Measurements from ENCODE around the gene ALDH1A1.

ALDH1A1 gene

DNA sequence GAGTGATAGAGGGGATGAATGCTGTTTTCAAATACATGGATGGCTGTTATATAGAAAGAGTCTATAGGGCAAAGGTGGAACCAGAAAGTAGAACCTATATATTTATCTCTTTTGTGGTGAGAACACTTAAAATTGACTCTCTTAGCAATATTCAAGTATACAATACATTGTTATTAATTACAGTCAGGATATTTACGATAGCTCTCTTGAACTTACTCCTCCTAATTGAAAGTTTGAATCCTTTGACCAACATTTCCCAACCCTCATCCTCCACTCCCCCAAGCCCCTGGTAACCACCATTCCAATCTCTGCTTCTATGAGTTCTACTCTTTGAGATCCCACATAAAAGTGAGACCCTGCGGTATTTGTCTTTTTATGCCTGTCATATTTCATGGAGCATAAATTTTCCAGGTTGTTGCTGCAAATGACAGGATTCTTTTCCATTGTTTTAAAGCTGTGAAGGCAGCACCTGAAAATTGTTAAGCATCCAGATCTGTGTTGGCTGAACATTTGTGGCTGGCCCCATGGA is 41.5 kb downstream of the ALDH1A1 start:
- Histone ChIP-seq H3K9me3 (ENCODE audit: insufficient read depth, low read depth, low read length) (no peaks in the 10 kb centered on the region), H3K4me1 (ENCODE audit: insufficient read depth, low read length) (no peaks in the 10 kb centered on the region), H3K4me3 (ENCODE audit: low read length) (no peak overlapping the region), H3K36me3 (ENCODE audit: insufficient read depth, low read depth, low read length) (no peaks in the 10 kb centered on the region), H3K27me3 (ENCODE audit: insufficient read depth, low read length) (no peaks in the 10 kb centered on the region), H3K9ac (ENCODE audit: low read depth, low read length) (no peak overlapping the region), H3K27ac (ENCODE audit: low read length) (no peak overlapping the region)

GRCh38 chr9:72909428-72909827 is 43.4 kb downstream of the ALDH1A1 start:
- H3K9ac ChIP-seq (ENCODE audit: low read depth, low read length): no peak overlapping the region
- H3K36me3 ChIP-seq (ENCODE audit: insufficient read depth, low read depth, low read length): no peaks in the 10 kb centered on the region
- H3K4me3 ChIP-seq (ENCODE audit: low read length): no peak overlapping the region
- H3K9me3 ChIP-seq (ENCODE audit: insufficient read depth, low read depth, low read length): no peaks in the 10 kb centered on the region
- H3K27me3 ChIP-seq (ENCODE audit: insufficient read depth, low read length): no peaks in the 10 kb centered on the region
- H3K27ac ChIP-seq (ENCODE audit: low read length): no peak overlapping the region
- H3K4me1 ChIP-seq (ENCODE audit: insufficient read depth, low read length): no peaks in the 10 kb centered on the region

- Histone ChIP-seq H3K9ac (ENCODE audit: low read depth, low read length) (no peak overlapping the region), H3K4me1 (ENCODE audit: insufficient read depth, low read length) (no peaks in the 10 kb centered on the region)
These were observed 45.4 kb downstream of the ALDH1A1 start for GRCh38 chr9:72907421-72907820.

GRCh38 chr9:72906810-72907209 is 46.0 kb downstream of the ALDH1A1 start:
- H3K4me1 ChIP-seq (ENCODE audit: insufficient read depth, low read length): no peaks in the 10 kb centered on the region
- no peak overlapping the region for H3K27ac ChIP-seq (ENCODE audit: low read length)
- no peak overlapping the region for H3K4me3 ChIP-seq (ENCODE audit: low read length)
- H3K27me3 ChIP-seq (ENCODE audit: insufficient read depth, low read length): no peaks in the 10 kb centered on the region
- no peaks in the 10 kb centered on the region for H3K9me3 ChIP-seq (ENCODE audit: insufficient read depth, low read depth, low read length)
- no peaks in the 10 kb centered on the region for H3K36me3 ChIP-seq (ENCODE audit: insufficient read depth, low read depth, low read length)
- H3K9ac ChIP-seq (ENCODE audit: low read depth, low read length): no peak overlapping the region

More at GRCh38 chr9:72907421-72907820, 45.4 kb downstream of the ALDH1A1 start:
- Histone ChIP-seq H3K36me3 (ENCODE audit: insufficient read depth, low read depth, low read length) (no peaks in the 10 kb centered on the region), H3K27ac (ENCODE audit: low read length) (no peak overlapping the region), H3K27me3 (ENCODE audit: insufficient read depth, low read length) (no peaks in the 10 kb centered on the region), H3K9me3 (ENCODE audit: insufficient read depth, low read depth, low read length) (no peaks in the 10 kb centered on the region), H3K4me3 (ENCODE audit: low read length) (no peak overlapping the region)

DNA sequence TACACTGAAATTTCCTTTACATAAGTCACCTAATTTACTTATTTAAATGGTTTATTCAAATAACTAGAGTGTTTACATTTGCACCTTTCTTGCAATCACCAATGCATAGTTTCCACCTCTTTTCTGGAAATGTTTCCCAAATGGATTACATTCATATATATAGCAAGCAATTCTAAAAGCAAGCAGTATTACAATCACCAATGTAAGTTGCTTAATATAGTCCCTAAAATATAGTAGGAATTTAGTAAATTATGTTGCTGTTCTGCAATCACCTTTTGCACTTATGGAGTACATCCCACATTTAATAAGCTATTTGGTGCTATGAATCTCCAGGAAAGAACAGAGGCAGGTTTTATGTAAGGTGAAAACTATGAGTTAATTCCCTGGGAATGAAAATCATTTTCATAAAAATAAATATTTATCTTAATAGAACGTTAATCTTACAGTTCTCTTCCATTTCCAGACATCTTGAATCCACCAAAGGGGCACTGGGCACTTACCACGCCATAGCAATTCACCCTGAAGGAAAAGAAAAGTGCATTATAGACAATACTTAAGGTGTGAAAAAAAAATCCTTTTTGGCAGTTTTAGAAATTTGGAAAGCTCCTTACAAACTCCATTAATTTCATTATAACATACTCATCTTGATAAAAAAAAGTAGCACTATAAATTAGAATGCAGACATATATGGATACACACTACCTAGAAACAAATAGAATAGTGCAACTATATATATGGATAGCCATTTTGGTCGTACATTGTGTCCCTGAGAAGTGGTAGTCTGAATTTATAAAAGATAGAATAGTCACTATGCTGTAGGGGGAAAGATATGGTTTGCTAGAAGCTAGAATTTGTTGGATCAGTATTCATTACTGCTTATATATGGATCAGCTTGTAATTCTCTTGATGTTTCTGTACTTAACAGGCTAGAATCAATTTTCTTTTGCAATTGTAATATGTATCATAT is 47.1 kb downstream of the ALDH1A1 start:
- H3K9ac ChIP-seq (ENCODE audit: low read depth, low read length): no peak overlapping the region
- no peak overlapping the region for H3K4me3 ChIP-seq (ENCODE audit: low read length)
- no peaks in the 10 kb centered on the region for H3K4me1 ChIP-seq (ENCODE audit: insufficient read depth, low read length)
- H3K27ac ChIP-seq (ENCODE audit: low read length): no peak overlapping the region
- no peaks in the 10 kb centered on the region for H3K27me3 ChIP-seq (ENCODE audit: insufficient read depth, low read length)
- no peaks in the 10 kb centered on the region for H3K36me3 ChIP-seq (ENCODE audit: insufficient read depth, low read depth, low read length)
- no peaks in the 10 kb centered on the region for H3K9me3 ChIP-seq (ENCODE audit: insufficient read depth, low read depth, low read length)

- H3K4me1 ChIP-seq (ENCODE audit: insufficient read depth, low read length): no peaks in the 10 kb centered on the region
- no peak overlapping the region for H3K27ac ChIP-seq (ENCODE audit: low read length)
- no peaks in the 10 kb centered on the region for H3K9me3 ChIP-seq (ENCODE audit: insufficient read depth, low read depth, low read length)
- no peaks in the 10 kb centered on the region for H3K36me3 ChIP-seq (ENCODE audit: insufficient read depth, low read depth, low read length)
- H3K9ac ChIP-seq (ENCODE audit: low read depth, low read length): no peak overlapping the region
- H3K4me3 ChIP-seq (ENCODE audit: low read length): no peak overlapping the region
- no peaks in the 10 kb centered on the region for H3K27me3 ChIP-seq (ENCODE audit: insufficient read depth, low read length)
These were observed 48.4 kb downstream of the ALDH1A1 start for GRCh38 chr9:72904267-72905093.

DNA sequence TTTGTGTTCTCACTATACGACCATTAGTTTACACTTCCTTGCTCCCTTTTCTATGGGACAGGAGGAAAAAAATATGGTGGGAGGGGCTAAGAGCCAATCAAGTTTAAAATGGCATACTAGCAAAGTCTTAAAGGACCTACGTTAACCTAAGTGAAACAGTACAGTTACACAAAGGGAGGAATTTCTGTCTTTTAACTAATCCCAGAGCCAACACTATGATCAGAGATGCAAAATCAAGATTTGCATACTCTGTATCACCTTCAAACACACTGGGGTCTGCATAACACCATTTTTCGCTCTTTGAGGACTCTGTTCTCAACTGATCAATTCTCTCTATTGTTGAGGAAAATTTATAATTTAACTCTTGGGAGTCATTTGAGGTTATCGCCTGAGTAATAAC is 49.8 kb downstream of the ALDH1A1 start:
- Histone ChIP-seq H3K27me3 (ENCODE audit: insufficient read depth, low read length) (no peaks in the 10 kb centered on the region), H3K36me3 (ENCODE audit: insufficient read depth, low read depth, low read length) (no peaks in the 10 kb centered on the region), H3K9me3 (ENCODE audit: insufficient read depth, low read depth, low read length) (no peaks in the 10 kb centered on the region), H3K9ac (ENCODE audit: low read depth, low read length) (no peak overlapping the region), H3K4me3 (ENCODE audit: low read length) (no peak overlapping the region), H3K4me1 (ENCODE audit: insufficient read depth, low read length) (no peaks in the 10 kb centered on the region), H3K27ac (ENCODE audit: low read length) (no peak overlapping the region)

GRCh38 chr9:72902268-72902667 is 50.6 kb downstream of the ALDH1A1 start:
- Histone ChIP-seq H3K27ac (ENCODE audit: low read length) (no peak overlapping the region), H3K4me3 (ENCODE audit: low read length) (no peak overlapping the region), H3K9me3 (ENCODE audit: insufficient read depth, low read depth, low read length) (no peaks in the 10 kb centered on the region), H3K36me3 (ENCODE audit: insufficient read depth, low read depth, low read length) (no peaks in the 10 kb centered on the region), H3K9ac (ENCODE audit: low read depth, low read length) (no peak overlapping the region), H3K27me3 (ENCODE audit: insufficient read depth, low read length) (no peaks in the 10 kb centered on the region), H3K4me1 (ENCODE audit: insufficient read depth, low read length) (no peaks in the 10 kb centered on the region)

DNA sequence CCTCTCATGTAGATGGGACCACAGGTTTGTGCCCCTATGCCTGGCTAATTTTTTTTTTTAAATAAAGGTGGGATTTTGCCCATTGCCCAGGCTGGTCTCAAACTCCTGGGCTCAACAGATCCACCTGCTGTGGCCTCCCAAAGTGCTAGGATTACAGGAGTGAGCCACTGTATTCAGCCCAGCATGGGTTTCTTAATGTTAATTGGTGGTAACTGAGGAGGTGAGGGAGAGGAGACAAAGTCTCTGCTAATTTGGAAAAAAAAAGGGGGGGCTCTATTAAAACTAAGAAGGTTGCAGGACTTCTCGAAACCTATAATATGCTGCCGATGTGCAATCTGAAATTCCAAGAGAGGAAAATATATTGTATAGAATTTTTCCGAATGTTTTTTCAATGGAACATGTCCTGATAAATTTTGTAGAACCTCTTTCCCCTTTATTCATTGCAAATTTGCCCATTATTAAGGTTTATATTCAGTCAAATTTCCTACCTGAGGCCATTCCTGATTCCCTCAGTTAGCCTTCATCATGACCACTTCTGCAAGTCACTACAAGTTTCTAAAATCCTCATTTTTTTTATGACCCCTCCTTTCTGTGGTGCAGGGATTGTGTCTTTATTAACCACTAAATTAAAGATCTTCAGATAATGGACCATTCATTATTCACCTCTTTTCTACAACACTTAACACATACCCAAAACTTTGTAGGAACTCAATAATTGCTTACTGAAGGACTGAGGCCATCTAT is 52.9 kb downstream of the ALDH1A1 start:
- no peak overlapping the region for H3K9ac ChIP-seq (ENCODE audit: low read depth, low read length)
- H3K4me1 ChIP-seq (ENCODE audit: insufficient read depth, low read length): no peaks in the 10 kb centered on the region

GRCh38 chr9:72898784-72899733 is 53.8 kb downstream of the ALDH1A1 start:
- H3K9ac ChIP-seq (ENCODE audit: low read depth, low read length): no peak overlapping the region
- no peaks in the 10 kb centered on the region for H3K27me3 ChIP-seq (ENCODE audit: insufficient read depth, low read length)
- H3K4me3 ChIP-seq (ENCODE audit: low read length): no peak overlapping the region
- H3K27ac ChIP-seq (ENCODE audit: low read length): no peak overlapping the region
- no peaks in the 10 kb centered on the region for H3K9me3 ChIP-seq (ENCODE audit: insufficient read depth, low read depth, low read length)
- no peaks in the 10 kb centered on the region for H3K36me3 ChIP-seq (ENCODE audit: insufficient read depth, low read depth, low read length)
- H3K4me1 ChIP-seq (ENCODE audit: insufficient read depth, low read length): no peaks in the 10 kb centered on the region

More for the DNA sequence above, 52.9 kb downstream of the ALDH1A1 start:
- H3K9me3 ChIP-seq (ENCODE audit: insufficient read depth, low read depth, low read length): no peaks in the 10 kb centered on the region
- no peak overlapping the region for H3K4me3 ChIP-seq (ENCODE audit: low read length)
- no peaks in the 10 kb centered on the region for H3K36me3 ChIP-seq (ENCODE audit: insufficient read depth, low read depth, low read length)
- no peaks in the 10 kb centered on the region for H3K27me3 ChIP-seq (ENCODE audit: insufficient read depth, low read length)
- no peak overlapping the region for H3K27ac ChIP-seq (ENCODE audit: low read length)

All from iPS-20b (cell line).